Naive thymus-derived CD4-positive, alpha-beta T cell (primary cell): Measurements from ENCODE around the gene GADD45GIP1. TPM values are rescaled to one million over a fixed set of nuclear protein-coding genes. Genes with fewer than 3 reads are reported as not detected.

Source experiments
- ATAC-seq: fragments of 150-1000 bp; cut with Tn5 transposase; 2 replicates; pipeline ENCODE4 v1.10.0; 2021; ENCODE audit warnings: mild to moderate bottlenecking, moderate library complexity
- CTCF ChIA-PET: fragments of 350-600 bp; sonication (Branson Sonifier 250); formaldehyde crosslinking; loops from one replicate; lab custom pipeline; 2021; ENCODE audit warnings: antibody characterized with exemption; lab: Charles Lee
- POLR2A ChIA-PET: fragments of 350-600 bp; sonication (Branson Sonifier 250); formaldehyde crosslinking; loops from one replicate; lab custom pipeline; 2021; ENCODE audit warnings: antibody characterized with exemption, inconsistent platforms; lab: Charles Lee
- DNase-seq, 9 donors: peaks; one replicate each; pipeline versions ENCODE4 v3.0.0 to v3.0.0-alpha.2; 2020 to 2022; ENCODE audit warnings: mixed read lengths in 1 of 9
- H3K27ac ChIP-seq: one replicate; pipeline ENCODE4 v1.7.0; 2013; ENCODE audit warnings: mild to moderate bottlenecking, low read depth, low read length, moderate library complexity
- H3K27me3 ChIP-seq, 2 donors: one replicate each; pipeline ENCODE4 v1.7.0; 2013; ENCODE audit warnings: low read length in 2 of 2, mild to moderate bottlenecking in 2 of 2, moderate library complexity in 2 of 2; ENCODE audit not compliant: control insufficient read depth in 2 of 2, insufficient read depth in 2 of 2
- H3K36me3 ChIP-seq, 3 experiments: 1 replicate in 2 of 3; 2 replicates in 1 of 3; pipeline ENCODE4 v1.7.0; 2013; ENCODE audit warnings: low read length in 3 of 3, mild to moderate bottlenecking in 3 of 3, moderate library complexity in 1 of 3; ENCODE audit not compliant: insufficient read depth in 3 of 3, control insufficient read depth in 2 of 3
- H3K4me1 ChIP-seq, 2 donors: one replicate each; pipeline ENCODE4 v1.7.0; 2013; ENCODE audit warnings: low read length in 2 of 2, mild to moderate bottlenecking in 2 of 2, moderate library complexity in 1 of 2; ENCODE audit not compliant: control insufficient read depth in 2 of 2, insufficient read depth in 2 of 2
- H3K4me3 ChIP-seq: 2 replicates; pipeline ENCODE4 v1.7.0; 2013; ENCODE audit warnings: mild to moderate bottlenecking, low read length
- H3K9me3 ChIP-seq, 3 experiments: 1 replicate in 2 of 3; 2 replicates in 1 of 3; pipeline ENCODE4 v1.7.0; 2013; ENCODE audit warnings: low read length in 3 of 3; ENCODE audit not compliant: control insufficient read depth in 2 of 3
- H3K27ac Mint-ChIP-seq, 9 donors: one replicate each; pipeline ENCODE4 v1.8.0; 2020 to 2022; ENCODE audit warnings: mixed read lengths in 9 of 9, mild to moderate bottlenecking in 8 of 9, moderate library complexity in 5 of 9, inconsistent platforms in 2 of 9
- H3K27me3 Mint-ChIP-seq, 5 donors: one replicate each; pipeline ENCODE4 v1.8.0; 2021 to 2022; ENCODE audit warnings: mixed read lengths in 5 of 5, mild to moderate bottlenecking in 1 of 5
- H3K36me3 Mint-ChIP-seq, 5 donors: one replicate each; pipeline ENCODE4 v1.8.0; 2020 to 2022; ENCODE audit warnings: mixed read lengths in 5 of 5, mild to moderate bottlenecking in 3 of 5, inconsistent platforms in 1 of 5
- H3K4me1 Mint-ChIP-seq, 7 donors: one replicate each; pipeline ENCODE4 v1.8.0; 2020 to 2022; ENCODE audit warnings: mixed read lengths in 7 of 7, mild to moderate bottlenecking in 3 of 7, inconsistent platforms in 1 of 7
- H3K4me3 Mint-ChIP-seq, 10 donors: one replicate each; pipeline ENCODE4 v1.8.0; 2020 to 2022; ENCODE audit warnings: mild to moderate bottlenecking in 10 of 10, mixed read lengths in 10 of 10, moderate library complexity in 6 of 10, inconsistent platforms in 2 of 10
- H3K9me3 Mint-ChIP-seq, 11 donors: one replicate each; pipeline ENCODE4 v1.8.0; 2020 to 2022; ENCODE audit warnings: mixed read lengths in 11 of 11, mild to moderate bottlenecking in 4 of 11, inconsistent platforms in 1 of 11, moderate library complexity in 1 of 11
- intact Hi-C, 2 donors: fragments of 100-400 bp; cut with micrococcal nuclease; formaldehyde crosslinking; loops; one replicate each; pipeline ENCODE4 v1.15.1; 2023
- polyA plus RNA-seq, 2 donors: library from polyadenylated mRNA; unstranded; fragments of 300-500 nt; fragmentation: Illumina TruSeq; gene quantifications; one replicate each; pipeline ENCODE4 v1.2.3, GENCODE V29; 2021
- total RNA-seq, 6 experiments: library from RNA in 5 of 6; stranded (reverse) in 5 of 6; gene quantifications; 1 replicate in 5 of 6; 2 replicates in 1 of 6; pipeline ENCODE4 v1.2.3 and lab custom pipeline; 2021 to 2026

GADD45GIP1 gene
- 10 to 100 TPM in 4 of 5 experiments, 1 to 10 TPM in 1; 8.5 to 17.0 (median 13.8) TPM for total RNA-seq
- 10 to 100 TPM; 58.1 to 60.3 TPM for polyA plus RNA-seq
- total RNA-seq (lab: John Stamatoyannopoulos, UW): 14.0 reads per million, percentile 43 among the genes with 10 or more reads in this experiment

DNA sequence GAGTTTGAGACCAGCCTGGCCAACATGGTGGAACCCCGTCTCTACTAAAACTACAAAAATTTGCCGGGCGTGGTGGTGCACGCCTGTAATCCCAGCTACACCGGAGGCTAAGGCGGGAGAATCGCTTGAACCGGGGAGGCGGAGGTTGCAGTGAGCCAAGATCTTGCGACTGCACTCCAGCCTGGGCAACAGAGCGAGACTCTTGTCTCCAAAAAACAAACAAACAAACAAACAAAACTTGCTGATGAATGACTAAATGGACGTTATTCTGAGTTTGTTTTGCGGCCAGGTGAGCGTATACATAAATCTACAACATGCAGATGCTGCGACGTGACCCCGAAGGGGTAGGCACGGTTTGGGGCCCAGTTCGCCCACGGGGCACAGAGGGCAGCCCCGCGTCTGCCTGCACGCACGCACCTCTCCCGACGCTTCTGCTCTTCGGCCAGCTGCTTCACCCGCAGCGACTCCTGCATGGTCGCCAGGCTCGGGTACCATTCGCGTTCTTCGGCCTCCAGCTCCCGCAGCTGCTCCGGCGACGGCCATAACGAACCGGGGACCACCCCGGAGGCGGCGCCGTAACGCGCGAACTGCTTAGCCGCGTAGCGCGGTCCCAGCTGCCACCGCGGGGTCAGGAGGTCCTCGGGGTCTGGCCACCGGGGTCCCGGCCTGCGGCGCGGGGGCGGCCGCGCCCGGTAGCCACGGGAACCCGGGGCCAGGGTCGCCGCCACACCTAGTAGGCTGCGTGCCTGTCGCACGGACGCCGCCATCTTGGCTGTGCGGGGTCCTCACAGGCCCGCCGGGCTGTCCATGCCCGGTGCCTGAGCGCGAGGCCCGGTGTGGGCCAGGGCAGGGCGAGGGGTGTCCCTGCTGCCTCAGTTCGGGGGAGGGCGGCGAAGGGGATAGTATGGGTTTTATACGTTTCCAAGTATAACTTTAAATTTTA, at the start of gene GADD45GIP1:
GADD45GIP1 (minus strand) TSS at position 778 of the 943 bp plus-strand sequence; CDS start at position 767, 11 bp downstream.
- intact Hi-C loops: loop anchor here (1.0 to 2.0 kb wide), 6 partner anchors 9 to 66 kb away; partner anchors contain the start of genes RAD23A (in 2 of the 2), SYCE2 (in 2 of the 2), CALR (in 1 of the 2) and FARSA (in 1 of the 2)
- Histone ChIP-seq H3K27ac (peak within 1 kb of the TSS; percentile 81), H3K27me3 (no peaks in the 10 kb centered on the region), H3K36me3 (peaks cover 0 to 28% (median 6%) of the 10 kb centered on the region in 3 experiments), H3K4me1 (peaks cover 0 to 11% of the 10 kb centered on the region in 2 donors), H3K9me3 (no peaks in the 10 kb centered on the region), H3K4me3 (peak within 1 kb of the TSS; percentile 84)
- POLR2A ChIA-PET: interaction anchor here (0.6 to 3.6 kb wide), 11 partner anchors 9 to 219 kb away, joined by 3 to 22 read pairs (median 5); partner anchors contain the start of genes CALR, GCDH, GET3 and RAD23A
- Mint-ChIP-seq H3K4me3 (peak within 1 kb of the TSS; percentile 81 to 93 (median 88)), H3K27ac (peak within 1 kb of the TSS; percentile 78 to 94 (median 91)), H3K4me1 (peaks cover 16 to 29% (median 22%) of the 10 kb centered on the region in 7 donors), H3K27me3 (no peaks in the 10 kb centered on the region), H3K9me3 (no peaks in the 10 kb centered on the region), H3K36me3 (peaks cover 0 to 6% (median under 1%) of the 10 kb centered on the region in 5 donors)
- CTCF ChIA-PET: interaction anchor here (1.0 to 2.1 kb wide), 3 partner anchors 8 to 72 kb away, joined by 3 to 13 read pairs (median 4); no protein-coding TSS in a partner anchor
- ATAC-seq (peak; percentile 99), DNase-seq (peak; percentile 68 to 84 (median 80))

DNA sequence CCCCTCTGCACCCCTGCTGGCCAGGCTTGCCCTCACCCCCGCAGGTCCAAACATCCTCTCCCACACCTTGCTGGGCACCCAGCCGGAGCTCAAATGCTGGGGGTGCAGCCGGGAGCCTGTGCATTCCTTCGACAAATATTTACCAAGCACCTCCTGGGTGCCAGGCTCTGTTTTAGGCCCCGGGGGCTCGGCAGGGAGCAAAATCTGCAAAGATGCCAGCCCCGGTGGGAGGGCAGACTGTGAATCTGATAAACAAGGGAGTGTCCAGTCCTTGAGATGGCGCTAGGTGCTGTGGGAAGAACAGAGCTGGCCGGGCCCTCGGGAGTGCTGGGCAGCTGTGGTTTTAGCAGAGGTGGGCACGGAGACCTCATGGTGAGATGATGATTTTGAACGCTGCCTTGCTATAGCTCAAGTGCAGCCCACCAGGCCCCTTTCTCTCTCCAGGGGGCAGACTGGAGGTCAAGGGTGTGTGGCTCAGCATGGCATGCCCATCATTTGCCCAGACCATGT, 48.9 kb upstream of the GADD45GIP1 start:
- ChIA-PET CTCF (interaction anchor here (1.0 to 1.2 kb wide), 2 partner anchors 22 to 56 kb away, joined by 3 read pairs; no protein-coding TSS in a partner anchor), POLR2A (interaction anchor here (1.1 kb wide), 1 partner anchor 55 kb away, joined by 4 read pairs; no protein-coding TSS in a partner anchor)
- no peak overlapping the region for H3K27ac Mint-ChIP-seq
- Histone ChIP-seq H3K9me3 (no peaks in the 10 kb centered on the region), H3K4me3 (no peak overlapping the region), H3K27me3 (peaks cover 0 to 3% of the 10 kb centered on the region in 2 donors), H3K36me3 (no peaks in the 10 kb centered on the region), H3K27ac (no peak overlapping the region), H3K4me1 (no peaks in the 10 kb centered on the region)
- peaks cover 0 to 5% (median 0%) of the 10 kb centered on the region in 7 donors for H3K4me1 Mint-ChIP-seq
- peaks cover 0 to 16% (median 3%) of the 10 kb centered on the region in 5 donors for H3K36me3 Mint-ChIP-seq
- DNase-seq: no peak
- ATAC-seq: no peak
- H3K9me3 Mint-ChIP-seq: no peaks in the 10 kb centered on the region
- peaks cover 10 to 27% (median 17%) of the 10 kb centered on the region in 5 donors for H3K27me3 Mint-ChIP-seq
- intact Hi-C loops: no loop called here
- no peak overlapping the region for H3K4me3 Mint-ChIP-seq

DNA sequence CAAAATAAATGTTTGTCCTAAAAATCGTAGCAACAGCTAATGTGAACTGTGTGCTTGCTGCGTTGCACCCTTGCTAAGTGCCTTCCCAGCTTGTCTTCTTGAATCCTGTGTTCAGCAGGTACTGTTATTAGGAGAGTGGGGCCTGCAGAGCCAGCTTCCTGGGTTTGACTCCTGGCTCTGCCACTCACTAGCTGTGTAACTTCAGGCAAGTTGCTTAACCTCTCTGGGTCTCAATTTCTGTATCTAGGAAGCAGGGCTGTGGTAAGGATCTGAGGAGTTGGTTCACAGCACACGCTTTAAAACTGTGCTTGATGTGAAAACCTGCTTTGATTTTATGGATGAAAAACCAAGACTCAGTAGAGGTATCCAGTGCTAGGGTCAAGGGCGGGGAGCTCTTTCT, 48.2 kb upstream of the GADD45GIP1 start:
- Mint-ChIP-seq H3K36me3 (peaks cover 0 to 16% (median 3%) of the 10 kb centered on the region in 5 donors), H3K4me1 (peaks cover 0 to 1% (median 0%) of the 10 kb centered on the region in 7 donors), H3K4me3 (no peak overlapping the region), H3K9me3 (no peaks in the 10 kb centered on the region), H3K27ac (no peak overlapping the region), H3K27me3 (peaks cover 4 to 21% (median 15%) of the 10 kb centered on the region in 5 donors)
- H3K36me3 ChIP-seq: no peaks in the 10 kb centered on the region
- DNase-seq (no peak), ATAC-seq (no peak)
- H3K4me3 ChIP-seq: no peak overlapping the region
- H3K4me1 ChIP-seq: no peaks in the 10 kb centered on the region
- ChIA-PET CTCF (interaction anchor here (0.9 to 1.0 kb wide), 2 partner anchors 24 to 56 kb away, joined by 3 read pairs; no protein-coding TSS in a partner anchor), POLR2A (interaction anchor here (1.1 kb wide), 1 partner anchor 56 kb away, joined by 4 read pairs; no protein-coding TSS in a partner anchor)
- intact Hi-C loops: no loop called here
- no peak overlapping the region for H3K27ac ChIP-seq
- H3K9me3 ChIP-seq: no peaks in the 10 kb centered on the region
- no peaks in the 10 kb centered on the region for H3K27me3 ChIP-seq

DNA sequence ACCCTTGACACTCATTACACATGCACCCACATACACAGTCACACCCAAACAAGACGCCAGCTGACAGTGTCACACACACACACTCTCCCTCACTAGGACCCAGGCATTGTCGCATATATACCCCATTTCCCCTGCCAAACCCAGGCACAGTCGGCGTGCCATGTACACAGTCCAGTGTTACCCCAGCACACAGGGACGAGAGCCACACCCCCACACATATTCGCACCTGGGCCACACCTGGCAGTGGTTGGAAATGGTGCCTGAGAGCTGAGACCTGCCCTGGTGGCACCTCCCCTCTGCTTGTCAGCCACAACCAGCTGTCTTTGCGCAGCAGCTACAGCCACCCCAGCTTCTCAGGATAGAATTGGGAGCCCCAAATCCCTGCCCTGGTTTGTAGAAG, 47.2 kb upstream of the GADD45GIP1 start:
- Histone ChIP-seq H3K9me3 (no peaks in the 10 kb centered on the region), H3K4me1 (no peaks in the 10 kb centered on the region), H3K4me3 (no peak overlapping the region), H3K36me3 (no peaks in the 10 kb centered on the region), H3K27me3 (no peaks in the 10 kb centered on the region), H3K27ac (no peak overlapping the region)
- ATAC-seq: no peak
- Mint-ChIP-seq H3K27ac (no peak overlapping the region), H3K36me3 (peaks cover 0 to 20% (median 3%) of the 10 kb centered on the region in 5 donors), H3K27me3 (peaks cover 4 to 16% (median 11%) of the 10 kb centered on the region in 5 donors), H3K4me1 (peaks cover 0 to 4% (median 0%) of the 10 kb centered on the region in 7 donors), H3K9me3 (no peaks in the 10 kb centered on the region), H3K4me3 (no peak overlapping the region)
- DNase-seq: no peak
- intact Hi-C loops: no loop called here
- CTCF ChIA-PET: interaction anchor here (0.6 to 1.0 kb wide), 3 partner anchors 57 to 858 kb away, joined by 3 to 4 read pairs (median 3); no protein-coding TSS in a partner anchor
- POLR2A ChIA-PET: no interaction called here

DNA sequence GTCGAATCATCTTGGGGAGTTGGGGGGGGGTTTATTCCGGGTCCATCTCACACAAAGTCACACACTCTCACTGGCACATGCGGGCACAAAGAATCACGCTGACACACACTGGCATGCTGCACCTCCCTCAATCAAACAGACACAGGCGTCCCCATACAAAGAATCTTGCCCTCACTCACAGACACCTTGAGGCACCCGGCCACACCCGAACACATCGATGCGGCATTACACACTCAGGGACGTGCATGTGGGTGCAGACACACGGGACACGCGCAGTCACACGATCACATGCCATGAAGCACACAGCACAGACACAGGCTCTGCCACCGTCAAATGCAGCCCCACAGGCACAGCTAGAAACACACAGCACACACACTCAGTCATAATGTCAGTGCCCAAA, 46.1 kb upstream of the GADD45GIP1 start:
- Mint-ChIP-seq H3K27me3 (peaks cover 0 to 8% (median under 1%) of the 10 kb centered on the region in 5 donors), H3K27ac (peak overlapping the region in 1 of 9 donors; percentile 72), H3K9me3 (no peaks in the 10 kb centered on the region), H3K4me3 (no peak overlapping the region), H3K4me1 (peaks cover 0 to 5% (median 2%) of the 10 kb centered on the region in 7 donors), H3K36me3 (peaks cover 0 to 11% (median 4%) of the 10 kb centered on the region in 5 donors)
- ChIA-PET POLR2A (no interaction called here), CTCF (interaction anchor here (0.5 to 0.6 kb wide), 2 partner anchors 38 to 250 kb away, joined by 3 to 5 read pairs; no protein-coding TSS in a partner anchor)
- DNase-seq (no peak), ATAC-seq (no peak)
- H3K4me1 ChIP-seq: no peaks in the 10 kb centered on the region
- intact Hi-C loops: no loop called here
- no peaks in the 10 kb centered on the region for H3K36me3 ChIP-seq
- no peaks in the 10 kb centered on the region for H3K27me3 ChIP-seq
- no peak overlapping the region for H3K27ac ChIP-seq
- H3K9me3 ChIP-seq: no peaks in the 10 kb centered on the region
- H3K4me3 ChIP-seq: no peak overlapping the region
